T-helper 2 cell treated with Interferon-gamma antibody and Interleukin-4, amounts not matched to agents 100 ng/mL and 5 ng/mL, for 36 hours (primary cell): ENCODE measurements around the gene WASF1. TPM values are rescaled to one million over a fixed set of nuclear protein-coding genes. Genes with fewer than 3 reads are reported as not detected.

Source experiments
- intact Hi-C: fragments of 100-400 bp; cut with micrococcal nuclease; formaldehyde crosslinking; loops from one replicate; pipeline ENCODE4 v1.15.1; 2023
- total RNA-seq: library from RNA; stranded (reverse); gene quantifications from 2 replicates; pipeline ENCODE4 v1.2.3, GENCODE V29; 2022

The WASF1 gene
- 0.20 and 1.5 TPM in 2 replicates for total RNA-seq

DNA sequence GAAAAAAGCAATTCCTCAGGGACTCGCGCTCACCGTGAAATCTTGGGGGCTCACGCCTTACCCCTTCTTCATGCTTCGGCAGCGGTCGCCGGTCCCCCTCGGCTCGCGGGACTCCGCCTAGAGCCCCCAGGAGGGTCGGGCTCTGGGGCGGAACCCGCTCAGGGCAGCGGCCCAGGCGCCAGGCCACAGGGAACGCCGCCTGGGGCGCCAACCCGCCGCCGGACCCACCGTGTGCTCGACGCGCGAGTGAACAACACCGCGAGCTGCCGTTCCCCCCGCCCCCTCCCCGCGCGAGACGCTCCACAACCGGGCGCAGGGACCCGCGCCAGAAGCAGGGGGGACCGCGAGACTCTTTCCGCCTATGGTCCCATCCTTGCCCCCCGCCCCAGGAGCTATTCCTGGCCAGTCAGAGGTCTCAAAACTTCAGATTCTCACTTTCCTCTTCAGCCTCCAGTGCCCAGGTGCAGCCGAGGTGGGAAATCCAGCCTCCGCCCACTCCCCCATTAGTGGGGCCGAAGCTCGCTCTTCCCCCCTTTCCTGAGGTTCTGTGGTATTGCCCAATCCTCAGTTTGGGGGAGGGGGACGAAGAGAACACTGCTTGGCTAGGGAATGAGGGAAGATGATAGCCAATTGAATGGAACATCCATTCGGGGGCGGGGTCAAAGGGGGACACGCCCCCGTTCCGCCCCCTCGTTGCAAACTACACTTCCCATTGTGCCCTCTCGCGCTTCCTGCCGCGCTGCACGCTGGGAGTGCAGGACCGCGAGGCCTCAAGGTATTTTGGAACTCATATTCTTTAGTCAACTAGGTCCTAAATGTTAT lies at the start of gene WASF1:
Gene WASF1 (minus strand): TSS at position 265 of the 822 bp plus-strand sequence. CDS start 52,069 bp downstream, outside the sequence.
- intact Hi-C loops, result loop anchor here (1.0 to 10.0 kb wide), 10 partner anchors 55 to 1693 kb away; partner anchors contain the start of genes AK9, AMD1, CD164 and CDK19

- intact Hi-C loops, result no loop called here
These were observed 46.8 kb upstream of the WASF1 start for GRCh38 chr6:110226261-110226660.

DNA sequence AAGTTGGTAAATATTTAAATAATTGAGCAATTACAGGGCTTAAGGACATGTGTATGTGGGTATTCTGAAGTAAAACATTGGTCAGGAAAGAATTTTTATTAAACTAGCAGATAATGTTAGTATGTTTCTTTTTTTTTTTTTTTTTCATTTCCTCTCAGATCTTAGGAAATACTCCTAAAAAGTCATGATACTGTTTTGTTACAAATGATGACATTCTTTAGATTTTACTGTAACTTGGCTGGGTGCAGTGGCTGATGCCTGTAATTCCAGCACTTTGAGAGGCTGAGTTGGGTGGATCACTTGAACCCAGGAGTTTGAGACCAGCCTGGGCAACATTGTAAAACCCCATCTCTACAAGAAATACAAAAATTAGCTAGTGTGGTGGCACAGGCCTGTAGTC lies 42.3 kb upstream of the WASF1 start:
- intact Hi-C loops, result no loop called here

DNA sequence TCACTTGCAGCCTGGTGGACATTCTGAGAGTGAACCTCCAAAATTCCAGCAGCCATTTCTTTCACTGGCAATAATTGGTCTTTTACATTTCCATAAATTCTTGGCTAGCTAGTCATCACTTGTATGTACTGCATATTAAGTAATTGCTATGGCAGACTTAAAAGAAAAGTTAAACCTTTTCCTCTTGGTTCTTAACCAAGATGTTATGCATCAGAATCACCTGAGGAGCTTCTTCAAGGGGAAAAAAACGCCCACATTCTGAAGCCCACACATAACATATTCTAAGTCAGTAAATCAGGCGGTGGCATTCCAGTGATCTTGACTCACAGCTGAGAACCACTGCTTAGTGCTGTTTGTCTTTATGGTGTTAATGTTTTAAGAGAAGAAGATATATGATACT lies 37.8 kb upstream of the WASF1 start:
- intact Hi-C loops, result no loop called here

GRCh38 chr6:110216140-110216539 lies 36.7 kb upstream of the WASF1 start:
- intact Hi-C loops, result no loop called here

DNA sequence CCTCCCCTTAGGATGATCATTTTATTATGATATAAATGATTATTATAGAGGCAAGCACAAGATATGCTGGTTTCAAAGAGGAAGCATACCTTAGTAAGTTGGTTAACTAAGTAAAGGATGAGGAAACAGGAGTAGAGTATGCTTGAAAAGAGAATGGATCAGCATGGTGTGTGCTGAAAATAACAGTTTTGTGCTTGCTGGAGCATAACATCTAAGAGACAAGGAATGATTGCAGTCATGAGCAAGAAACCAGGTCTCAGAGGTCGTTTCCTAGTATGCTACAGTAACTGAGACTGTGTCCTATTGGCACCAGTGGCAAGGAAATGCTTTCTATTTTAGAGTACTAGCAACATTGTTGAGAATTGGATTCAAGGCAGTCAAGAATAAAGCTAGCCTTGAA lies 34.9 kb upstream of the WASF1 start:
- intact Hi-C loops, result no loop called here

- intact Hi-C loops, result no loop called here
These were observed 32.3 kb upstream of the WASF1 start for GRCh38 chr6:110211753-110212152.

GRCh38 chr6:110207652-110208051 lies 28.2 kb upstream of the WASF1 start:
- intact Hi-C loops, result no loop called here

GRCh38 chr6:110201151-110201884 lies 21.8 kb upstream of the WASF1 start:
- intact Hi-C loops, result no loop called here

- intact Hi-C loops, result no loop called here
These were observed 19.1 kb upstream of the WASF1 start for GRCh38 chr6:110198561-110198960.

- intact Hi-C loops, result no loop called here
These were observed 17.4 kb upstream of the WASF1 start for GRCh38 chr6:110196874-110197273.

DNA sequence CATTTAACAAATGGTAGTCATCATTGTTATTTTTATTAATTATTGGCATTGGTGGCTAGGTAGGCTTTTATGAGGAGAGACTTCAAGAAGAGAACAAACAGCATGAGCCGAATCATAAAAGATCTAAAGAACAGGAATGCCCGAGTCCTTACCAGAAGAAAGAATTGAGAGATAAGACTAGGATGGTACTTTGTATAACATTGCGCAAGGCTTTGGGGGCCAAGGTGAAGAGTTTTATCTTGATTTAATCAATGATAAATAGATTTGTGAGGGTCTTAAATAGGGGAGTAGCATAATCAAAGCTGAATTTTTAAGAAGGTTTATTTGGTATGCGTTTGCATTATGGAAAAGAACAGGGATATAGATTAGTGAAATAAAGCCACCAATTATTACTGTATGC lies 16.2 kb upstream of the WASF1 start:
- intact Hi-C loops, result no loop called here

- intact Hi-C loops, result no loop called here
These were observed 12.0 kb upstream of the WASF1 start for GRCh38 chr6:110191477-110191876.

DNA sequence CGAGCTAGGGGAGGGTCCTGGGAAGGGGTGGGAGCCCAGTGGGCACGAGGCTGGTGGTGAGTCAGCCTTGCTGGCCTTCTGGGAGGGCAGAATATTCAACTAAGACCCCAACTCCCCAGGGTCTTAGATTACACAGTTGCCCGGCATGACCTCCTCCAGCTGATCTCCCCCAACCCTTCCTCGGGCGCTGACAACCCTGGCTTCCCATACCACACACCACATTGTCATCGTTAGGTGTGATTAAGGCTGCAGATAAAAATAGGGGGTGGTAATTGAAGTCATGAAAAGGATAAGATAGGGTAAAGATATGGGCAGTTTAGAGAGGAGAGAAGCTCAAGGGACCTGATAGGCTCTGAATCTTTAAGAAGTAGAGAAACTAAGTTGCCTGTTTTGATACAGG lies 11.3 kb upstream of the WASF1 start:
- intact Hi-C loops, result no loop called here

- intact Hi-C loops, result loop anchor here (10.0 kb wide), 2 partner anchors 796 to 944 kb away; partner anchors contain the start of gene RPF2
These were observed 9.3 kb upstream of the WASF1 start for GRCh38 chr6:110188791-110189190.

DNA sequence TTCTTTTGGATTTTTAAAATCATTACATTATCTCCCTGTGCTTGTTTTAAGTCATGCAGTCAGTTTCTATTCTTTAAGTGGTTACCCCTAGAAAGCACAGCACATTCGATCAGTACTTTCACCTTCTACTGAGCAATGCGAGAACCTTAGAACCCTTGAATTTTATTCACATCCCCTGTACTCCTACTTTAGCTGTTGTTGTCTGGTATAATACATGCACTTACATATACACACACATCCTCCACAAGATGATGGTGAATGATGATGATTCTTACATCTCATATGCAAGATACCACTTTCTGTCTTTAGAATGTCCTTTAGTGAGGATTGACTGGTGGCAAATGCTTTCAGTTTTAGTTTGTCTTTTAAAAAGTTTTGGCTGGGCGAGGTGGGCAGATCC lies 6.4 kb upstream of the WASF1 start:
- intact Hi-C loops, result loop anchor here (10.0 kb wide), 2 partner anchors 799 to 941 kb away; partner anchors contain the start of gene RPF2

- intact Hi-C loops, result loop anchor here (10.0 kb wide), 2 partner anchors 801 to 939 kb away; partner anchors contain the start of gene RPF2
These were observed 3.9 kb upstream of the WASF1 start for GRCh38 chr6:110183292-110183885.

DNA sequence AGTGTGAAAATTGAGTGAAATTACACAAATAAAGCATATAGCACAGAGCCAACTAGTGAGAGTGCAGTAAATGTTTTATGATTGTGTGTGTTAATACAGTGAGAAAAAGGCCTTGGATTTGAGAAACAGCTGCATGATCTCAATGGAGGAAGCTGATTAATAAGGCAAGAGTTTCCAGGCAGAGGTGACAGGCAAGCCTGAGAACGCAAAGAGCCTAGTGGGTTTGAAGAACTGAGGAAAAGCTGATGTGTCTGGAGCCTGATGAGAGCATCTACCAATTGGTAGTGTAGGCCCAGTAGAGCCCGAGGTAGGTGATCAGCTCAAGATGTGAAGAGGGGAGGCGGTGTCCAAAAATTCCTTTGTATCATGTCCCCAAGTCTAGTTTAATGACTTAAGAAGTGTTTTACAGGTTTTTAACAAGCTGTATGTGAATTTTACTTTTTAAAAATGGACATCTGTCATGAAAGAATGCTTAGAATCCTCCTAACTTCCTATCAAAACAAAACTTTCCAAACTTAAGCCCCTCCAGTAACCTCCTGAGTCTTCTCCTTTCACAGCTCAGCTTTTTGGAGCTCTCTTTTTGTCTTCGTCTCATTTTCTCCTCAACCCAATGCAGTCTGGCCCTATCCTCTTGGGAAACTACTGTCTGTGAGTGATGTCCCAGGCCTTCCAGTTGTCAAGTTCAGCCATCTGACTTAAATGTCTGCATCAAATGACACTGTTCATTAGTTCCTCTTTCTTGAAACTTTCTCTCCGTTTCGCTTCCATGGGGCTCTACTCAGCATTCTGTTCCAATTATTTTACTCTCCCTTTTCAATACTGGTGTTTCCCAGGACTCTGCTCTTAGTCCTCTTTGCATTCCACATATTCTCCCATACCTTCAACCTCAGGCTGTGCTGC lies 1.9 kb upstream of the WASF1 start:
- intact Hi-C loops, result loop anchor here (2.0 to 10.0 kb wide), 5 partner anchors 53 to 1691 kb away; partner anchors contain the start of genes CD164, FYN and RPF2

DNA sequence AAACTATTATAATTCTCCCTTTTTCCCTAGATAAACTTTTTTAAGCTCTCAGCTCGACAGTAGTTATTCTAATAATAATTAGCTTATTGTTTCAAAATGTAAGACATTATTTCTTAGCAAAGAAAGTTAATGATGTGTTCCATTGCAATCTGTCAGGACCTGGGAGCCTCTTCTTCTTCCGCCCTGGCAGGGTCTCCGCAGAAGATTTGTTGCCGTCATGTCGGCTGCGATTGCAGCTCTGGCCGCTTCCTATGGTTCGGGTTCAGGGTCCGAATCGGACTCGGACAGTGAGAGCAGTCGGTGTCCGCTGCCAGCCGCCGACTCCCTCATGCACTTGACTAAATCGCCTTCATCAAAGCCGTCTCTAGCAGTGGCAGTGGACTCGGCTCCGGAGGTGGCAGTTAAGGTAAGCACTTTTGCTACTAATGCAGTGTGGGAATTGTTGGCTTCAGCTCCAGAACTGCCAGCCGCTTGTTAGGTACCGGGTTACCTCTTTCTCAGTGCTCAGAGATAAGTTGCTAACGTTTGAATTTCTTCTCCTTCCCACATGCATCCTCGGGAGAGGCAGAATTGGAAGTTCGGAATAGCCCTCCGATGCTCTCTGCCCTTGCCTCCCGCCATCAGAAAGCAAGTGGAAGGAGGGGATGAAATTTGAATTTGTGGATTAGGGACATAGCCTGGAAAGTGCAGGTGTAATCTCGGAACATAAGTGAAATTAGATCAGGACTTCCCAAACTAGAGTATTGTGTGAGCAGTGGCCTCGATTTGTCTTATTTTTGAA lies 948 bp upstream of the WASF1 start, which contains the start of gene CDC40:
Gene CDC40 (plus strand): TSS at position 200 of the 781 bp plus-strand sequence. CDS start 18 bp downstream, at position 218.
- intact Hi-C loops, result loop anchor here (1.0 to 10.0 kb wide), 9 partner anchors 54 to 1692 kb away; partner anchors contain the start of genes AK9, AMD1, CD164 and CDK19
